22Rv1 (cell line): ENCODE measurements around the gene PTPN21.

Experiments used
- ZFX ChIP-seq: fragments of 450-650 bp; IDR thresholded peaks from 2 replicates; pipeline ENCODE4 v1.6.1; 2017; ENCODE audit warnings: antibody characterized with exemption, borderline replicate concordance
- TF ChIP-seq, protein P1 (sequence below): fragments of 450-650 bp; IDR thresholded peaks from 2 replicates; pipeline ENCODE4 v1.5.1; 2017; ENCODE audit warnings: mild to moderate bottlenecking

- TF ChIP-seq, protein P1, sequence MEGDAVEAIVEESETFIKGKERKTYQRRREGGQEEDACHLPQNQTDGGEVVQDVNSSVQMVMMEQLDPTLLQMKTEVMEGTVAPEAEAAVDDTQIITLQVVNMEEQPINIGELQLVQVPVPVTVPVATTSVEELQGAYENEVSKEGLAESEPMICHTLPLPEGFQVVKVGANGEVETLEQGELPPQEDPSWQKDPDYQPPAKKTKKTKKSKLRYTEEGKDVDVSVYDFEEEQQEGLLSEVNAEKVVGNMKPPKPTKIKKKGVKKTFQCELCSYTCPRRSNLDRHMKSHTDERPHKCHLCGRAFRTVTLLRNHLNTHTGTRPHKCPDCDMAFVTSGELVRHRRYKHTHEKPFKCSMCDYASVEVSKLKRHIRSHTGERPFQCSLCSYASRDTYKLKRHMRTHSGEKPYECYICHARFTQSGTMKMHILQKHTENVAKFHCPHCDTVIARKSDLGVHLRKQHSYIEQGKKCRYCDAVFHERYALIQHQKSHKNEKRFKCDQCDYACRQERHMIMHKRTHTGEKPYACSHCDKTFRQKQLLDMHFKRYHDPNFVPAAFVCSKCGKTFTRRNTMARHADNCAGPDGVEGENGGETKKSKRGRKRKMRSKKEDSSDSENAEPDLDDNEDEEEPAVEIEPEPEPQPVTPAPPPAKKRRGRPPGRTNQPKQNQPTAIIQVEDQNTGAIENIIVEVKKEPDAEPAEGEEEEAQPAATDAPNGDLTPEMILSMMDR, result no peak
- no peak for TF ChIP-seq ZFX
These were observed 44.5 kb upstream of the PTPN21 start for GRCh38 chr14:88599326-88599725.
